GM21619 (cell line): Measurements from ENCODE around the gene RABL6.
"Not testable (repeated sequence)": the region's sequence is repeated elsewhere in the genome, so short reads cannot be mapped to it uniquely, and the experiment has no call there.

Source experiments
- ATAC-seq: cut with Tn5 transposase; IDR thresholded peaks from one replicate; pipeline ENCODE4 v1.9.1; 2021; ENCODE audit not compliant: unreplicated experiment

Gene RABL6

DNA sequence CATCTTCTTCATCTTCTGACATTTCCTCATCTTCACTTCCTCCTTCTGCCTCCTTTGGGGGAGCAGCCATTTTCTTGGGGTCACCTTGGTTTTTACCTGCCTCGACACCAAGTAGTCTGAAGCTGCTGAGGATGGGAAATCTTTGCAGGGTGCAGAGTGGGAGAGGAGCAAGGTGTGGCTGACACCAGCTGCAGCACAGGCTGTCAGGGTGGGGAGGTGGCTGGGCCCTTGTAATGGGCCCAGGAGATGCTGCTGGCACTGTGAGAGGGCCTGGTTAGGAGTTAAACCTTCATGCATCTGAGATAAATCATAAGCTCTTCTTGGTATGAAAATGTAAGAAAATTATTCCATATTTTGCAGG, 7.7 kb downstream of the RABL6 start:
- no peak for ATAC-seq

DNA sequence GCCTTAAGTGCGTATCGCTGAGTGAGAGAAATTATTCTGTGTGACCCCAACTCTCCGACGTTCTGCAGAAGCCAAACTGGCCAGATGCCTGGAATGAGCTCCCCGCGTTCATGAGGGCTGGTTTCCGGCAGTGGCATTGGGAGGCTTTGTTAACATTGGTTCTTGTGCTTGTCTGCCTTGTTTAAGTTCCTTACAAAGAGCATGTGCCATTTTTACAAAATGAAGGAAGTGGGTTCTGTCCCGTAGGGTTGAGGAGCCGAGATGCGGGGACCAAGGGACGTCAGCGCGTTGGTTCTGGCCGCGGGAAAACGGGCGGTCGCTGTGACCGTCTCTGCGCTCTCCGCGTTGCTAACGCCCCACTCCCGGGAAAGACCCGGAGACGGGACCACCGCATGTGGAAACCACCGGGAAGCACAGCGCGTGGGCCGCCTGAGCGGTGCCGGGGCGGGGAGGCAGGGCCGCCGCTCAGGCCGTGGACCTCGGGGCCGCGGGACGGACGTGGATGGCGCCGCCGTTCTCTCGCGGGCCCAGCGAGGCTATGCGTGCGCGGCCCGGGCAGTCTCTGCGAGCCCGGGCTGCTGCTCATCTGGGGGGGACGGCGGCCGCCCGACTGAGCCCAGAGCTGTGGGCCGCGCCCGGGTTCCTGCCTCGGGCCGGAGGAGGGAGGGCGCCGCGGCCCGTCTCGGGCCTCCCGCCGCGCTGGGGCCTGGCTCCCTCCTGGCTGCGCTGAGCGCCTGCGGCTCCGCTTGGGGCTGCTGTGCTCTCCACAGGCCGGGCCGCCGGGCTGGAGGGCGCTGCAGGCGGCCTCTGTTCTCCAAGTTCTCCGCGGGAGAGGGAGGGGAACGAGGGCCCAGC, 13.4 kb downstream of the RABL6 start:
- no peak for ATAC-seq

DNA sequence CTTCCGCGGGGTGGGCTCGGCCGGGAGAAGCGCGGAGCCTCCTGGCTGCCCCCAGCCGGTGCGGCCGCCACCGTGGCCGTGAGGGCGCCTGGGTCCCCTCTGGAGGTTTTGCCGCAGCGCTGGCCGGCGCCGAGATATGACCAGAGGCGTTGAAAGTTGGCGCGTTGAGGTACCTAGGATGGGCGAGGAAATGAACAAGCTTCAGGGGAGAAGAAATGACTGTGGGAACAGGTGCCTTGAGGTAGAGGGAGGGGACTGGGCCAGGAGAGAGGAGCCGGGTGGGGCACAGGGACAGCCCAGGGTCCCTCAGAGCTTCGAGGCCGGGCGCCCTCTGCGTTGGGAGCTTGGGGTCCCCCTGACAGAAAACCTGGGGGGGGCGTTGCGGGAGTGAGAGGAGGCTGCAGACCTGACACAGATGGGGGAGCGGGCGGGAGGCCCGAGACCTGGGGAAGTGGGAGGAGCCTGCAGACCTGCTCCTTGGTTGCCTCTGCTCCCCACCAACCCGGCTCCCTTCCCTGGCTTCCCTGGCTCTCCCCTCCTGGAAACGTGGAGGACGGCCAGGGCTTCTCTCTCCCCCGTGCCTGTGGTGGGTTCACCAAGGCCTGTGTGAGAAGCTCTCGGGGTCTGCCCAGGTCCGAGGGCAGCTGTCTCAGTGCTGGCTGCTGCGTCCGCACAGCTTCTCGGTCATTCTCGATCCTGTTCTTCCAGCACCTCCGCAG, 14.2 kb downstream of the RABL6 start:
- no peak for ATAC-seq

GRCh38 chr9:136823136-136824046, 15.6 kb downstream of the RABL6 start:
- ATAC-seq: no peak

DNA sequence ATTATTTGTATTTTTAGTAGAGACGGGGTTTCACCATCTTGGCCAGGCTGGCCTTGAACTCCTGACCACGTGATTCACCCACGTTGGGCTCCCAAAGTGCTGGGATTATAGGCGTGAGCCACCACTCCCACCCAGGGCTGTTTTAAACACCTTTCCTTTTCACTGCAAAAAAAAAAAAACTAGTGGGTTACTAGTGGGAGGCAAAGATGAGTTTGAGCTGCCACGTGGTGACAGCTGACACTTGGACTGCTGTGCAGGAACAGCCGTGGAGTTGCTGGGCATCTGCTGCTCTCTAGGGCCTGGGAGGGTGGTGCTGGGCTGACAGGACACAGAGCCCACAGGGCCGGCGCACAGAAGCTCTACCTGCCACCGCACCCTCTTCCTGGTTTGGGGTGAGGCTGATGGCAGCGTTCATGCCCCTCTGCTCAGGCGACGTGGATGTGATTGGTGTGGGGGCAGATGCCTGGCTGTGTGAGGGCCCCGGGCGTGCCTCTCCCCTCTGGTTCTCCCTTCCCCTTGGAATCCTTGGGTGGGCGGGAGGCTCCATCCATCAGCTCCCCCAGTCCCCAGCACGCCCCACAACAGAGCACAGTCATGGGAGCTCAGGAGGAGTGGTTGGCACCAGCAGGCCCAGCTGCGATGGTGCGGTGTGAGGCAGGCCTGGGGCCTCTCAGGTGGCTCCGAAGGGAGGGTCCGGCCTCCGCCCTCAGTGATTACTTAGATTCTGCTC, 16.9 kb downstream of the RABL6 start:
- no peak for ATAC-seq

DNA sequence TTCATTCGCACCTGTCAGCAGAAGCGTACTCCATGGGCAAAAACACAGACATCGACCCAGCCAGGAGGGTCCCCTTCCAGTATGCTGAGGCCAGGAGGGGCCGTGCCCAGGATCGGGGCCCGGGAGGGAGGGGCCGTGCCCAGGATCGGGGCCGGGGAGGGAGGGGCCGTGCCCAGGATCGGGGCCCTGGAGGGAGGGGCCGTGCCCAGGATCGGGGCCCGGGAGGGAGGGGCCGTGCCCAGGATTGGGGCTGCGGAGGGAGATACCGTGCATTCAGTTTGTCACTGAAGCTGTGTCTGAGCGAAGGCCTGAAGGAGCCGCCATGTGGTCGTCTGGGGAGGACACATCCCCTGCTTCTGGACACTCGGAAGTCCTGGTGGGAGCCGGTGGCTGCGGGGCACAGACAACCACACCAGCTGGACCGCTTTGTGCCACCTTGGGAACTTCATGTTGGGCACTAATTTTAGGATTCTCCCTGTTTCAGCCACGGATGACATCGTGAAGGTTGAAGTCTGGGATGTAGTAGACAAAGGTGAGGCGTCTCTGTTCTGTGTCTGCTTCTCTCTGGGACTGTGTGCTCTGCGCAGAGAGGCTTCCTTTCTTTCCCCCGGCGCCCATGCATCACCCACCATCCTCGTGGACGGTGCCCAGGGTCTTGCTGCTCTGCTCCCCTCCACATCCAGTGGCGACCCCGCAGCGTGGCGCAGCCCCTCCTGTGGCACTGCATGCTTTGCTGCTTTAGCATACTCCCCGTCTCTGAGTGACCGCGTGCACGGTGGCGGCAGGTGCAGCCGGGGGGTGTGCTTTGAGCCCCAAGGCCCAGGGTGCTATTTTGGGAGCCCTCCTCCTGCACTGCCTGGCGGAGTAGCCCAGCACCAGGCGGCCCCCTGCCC, 17.8 kb downstream of the RABL6 start:
- ATAC-seq: no peak

- no peak for ATAC-seq
Measured at GRCh38 chr9:136826188-136826541, 18.4 kb downstream of the RABL6 start.

DNA sequence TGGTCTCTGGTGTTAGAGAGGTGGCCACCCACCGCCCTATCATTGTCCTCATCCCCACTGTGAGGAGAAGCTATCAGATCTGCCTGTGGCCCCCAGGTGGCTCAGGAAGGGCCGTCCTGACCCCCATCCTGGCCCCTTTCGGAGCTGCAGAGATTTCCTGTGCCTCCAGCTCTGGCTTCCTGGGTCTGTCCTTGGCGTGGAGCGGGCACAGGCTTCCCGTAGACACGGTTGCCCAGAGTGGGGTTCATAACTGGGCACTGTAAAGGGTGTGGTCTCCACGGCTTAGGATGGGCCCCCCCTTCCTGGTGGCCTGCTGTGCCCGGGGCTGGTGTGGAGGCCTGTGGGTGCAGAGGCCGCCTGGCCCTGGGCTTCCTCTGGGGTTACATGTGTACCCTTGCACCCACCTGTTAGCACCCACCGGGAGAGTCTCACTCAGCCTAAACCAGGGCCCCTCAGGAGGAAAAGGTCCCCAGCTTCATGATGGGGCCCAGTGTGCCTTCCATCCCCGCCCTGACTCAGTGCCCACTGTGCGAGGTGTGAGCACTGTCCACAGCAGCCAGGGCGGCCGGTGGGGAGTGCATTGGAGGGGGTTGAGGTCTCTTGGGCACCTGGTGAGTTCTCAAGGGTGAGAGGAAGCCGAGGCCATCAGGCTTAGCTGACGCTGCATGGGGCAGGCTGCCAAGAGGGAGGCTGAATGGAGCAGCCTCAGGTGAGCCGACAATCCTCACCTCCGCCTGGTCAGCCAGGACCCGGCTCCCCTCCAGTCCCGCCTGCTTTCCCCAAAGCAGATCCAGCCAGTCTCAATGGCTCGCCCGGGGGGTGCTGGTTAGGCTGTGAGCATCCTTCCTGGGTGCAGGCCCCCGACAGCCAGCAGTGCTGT, 19.2 kb downstream of the RABL6 start:
- ATAC-seq: no peak

DNA sequence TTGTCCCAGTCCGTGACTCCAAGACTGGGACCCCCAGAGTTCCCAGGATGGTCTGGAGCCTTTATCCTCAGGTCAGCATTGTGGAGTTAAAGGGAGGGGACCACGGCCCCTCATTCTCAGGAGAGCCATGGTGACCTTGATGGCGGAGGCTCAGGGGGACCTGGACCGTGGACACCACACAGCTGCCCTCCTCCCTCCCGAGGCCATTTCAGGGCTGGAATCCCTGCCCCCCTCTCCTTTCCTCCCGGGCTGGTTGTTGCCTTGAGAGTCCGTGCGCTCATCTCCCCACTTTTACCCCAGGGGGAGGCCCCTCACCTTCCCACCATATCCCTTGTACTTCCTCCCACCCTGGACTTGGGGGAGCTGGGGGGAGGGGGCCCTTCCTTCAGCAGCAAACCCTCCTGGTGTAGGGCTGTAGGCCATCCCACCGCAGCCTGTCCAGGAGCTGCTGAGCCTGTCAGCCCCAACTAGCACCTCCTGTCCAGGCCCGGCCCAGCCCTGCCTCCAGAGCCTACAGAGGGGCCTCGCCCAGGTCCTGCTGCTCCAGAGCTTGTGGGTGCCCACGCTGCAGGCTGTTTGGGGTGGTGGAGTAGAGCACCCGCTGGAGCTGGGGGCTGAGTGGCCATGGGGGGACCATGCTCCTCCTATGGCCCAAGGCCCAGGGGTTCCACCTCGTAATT, 20.2 kb downstream of the RABL6 start:
- ATAC-seq: no peak

DNA sequence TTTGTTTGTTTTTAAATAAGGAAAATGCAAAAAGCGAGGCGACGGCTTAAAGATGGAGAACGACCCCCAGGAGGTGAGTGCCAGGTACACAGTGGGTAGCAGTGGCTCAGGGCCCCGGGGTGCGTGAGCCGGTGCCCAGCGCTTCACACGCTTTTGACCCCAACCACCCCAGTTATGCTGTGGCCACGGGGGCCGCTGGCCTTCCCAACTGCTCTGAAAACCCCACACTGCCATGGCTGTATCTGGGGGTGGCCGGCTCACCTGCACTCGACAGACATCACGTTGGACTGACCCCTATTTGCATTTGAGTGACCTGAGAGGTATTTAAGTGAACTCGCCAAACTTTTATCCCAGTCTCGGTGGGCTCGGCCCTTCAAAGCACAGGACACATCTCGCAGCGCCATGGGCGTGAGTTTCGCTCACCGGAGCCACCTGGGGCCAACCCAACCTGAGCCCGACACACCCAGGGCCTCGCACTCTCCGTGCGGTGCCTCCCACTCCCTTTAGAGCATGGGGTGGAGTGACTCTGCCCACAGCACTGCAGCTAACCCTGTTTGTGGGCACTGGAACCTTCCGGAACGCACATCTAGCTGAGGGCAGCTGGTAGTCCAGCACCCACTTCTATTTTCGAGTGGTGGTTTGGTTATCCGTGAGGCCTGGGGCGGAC, 20.9 kb downstream of the RABL6 start:
- ATAC-seq: no peak

GRCh38 chr9:136829412-136829811, 21.7 kb downstream of the RABL6 start:
- no peak for ATAC-seq

- no peak for ATAC-seq
Measured at GRCh38 chr9:136829981-136830885, 22.5 kb downstream of the RABL6 start.

- ATAC-seq: no peak
Measured at GRCh38 chr9:136831002-136831719, 23.4 kb downstream of the RABL6 start.

DNA sequence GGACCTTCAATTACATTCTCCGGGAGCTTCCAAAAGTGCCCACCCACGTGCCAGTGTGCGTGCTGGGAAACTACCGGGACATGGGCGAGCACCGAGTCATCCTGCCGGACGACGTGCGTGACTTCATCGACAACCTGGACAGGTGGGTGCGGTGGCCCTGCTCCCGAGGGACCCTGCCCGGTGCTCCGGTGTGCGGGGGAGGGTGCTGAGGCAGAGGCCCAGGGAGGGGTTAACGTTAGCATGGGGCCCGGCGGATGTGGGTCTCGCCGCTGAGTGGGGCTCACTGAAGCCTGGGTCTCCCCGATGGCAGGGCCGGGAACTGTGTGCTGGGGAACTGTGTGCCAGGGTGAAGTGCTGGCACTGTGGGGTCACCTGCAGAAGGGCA, 24.0 kb downstream of the RABL6 start:
- no peak for ATAC-seq

DNA sequence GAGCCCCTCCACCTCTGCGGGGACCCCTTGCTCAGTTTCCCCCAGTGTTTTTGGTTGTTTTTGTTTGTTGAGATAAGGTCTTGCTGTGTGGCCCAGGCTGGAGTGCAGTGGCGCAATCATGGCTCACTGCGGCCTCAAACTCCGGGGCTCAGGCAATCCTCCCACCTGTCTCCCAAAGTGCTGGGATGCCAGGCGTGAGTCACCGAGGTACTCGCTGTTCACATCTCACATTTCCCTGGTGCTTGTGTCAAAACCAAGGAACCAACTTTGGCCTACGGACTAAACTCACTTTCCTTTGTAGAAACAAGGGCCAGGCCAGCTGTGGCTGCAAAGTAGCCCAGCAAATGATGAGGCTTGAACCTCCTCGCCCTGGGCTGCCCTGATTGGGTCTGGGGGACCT, 24.8 kb downstream of the RABL6 start:
- ATAC-seq: no peak

DNA sequence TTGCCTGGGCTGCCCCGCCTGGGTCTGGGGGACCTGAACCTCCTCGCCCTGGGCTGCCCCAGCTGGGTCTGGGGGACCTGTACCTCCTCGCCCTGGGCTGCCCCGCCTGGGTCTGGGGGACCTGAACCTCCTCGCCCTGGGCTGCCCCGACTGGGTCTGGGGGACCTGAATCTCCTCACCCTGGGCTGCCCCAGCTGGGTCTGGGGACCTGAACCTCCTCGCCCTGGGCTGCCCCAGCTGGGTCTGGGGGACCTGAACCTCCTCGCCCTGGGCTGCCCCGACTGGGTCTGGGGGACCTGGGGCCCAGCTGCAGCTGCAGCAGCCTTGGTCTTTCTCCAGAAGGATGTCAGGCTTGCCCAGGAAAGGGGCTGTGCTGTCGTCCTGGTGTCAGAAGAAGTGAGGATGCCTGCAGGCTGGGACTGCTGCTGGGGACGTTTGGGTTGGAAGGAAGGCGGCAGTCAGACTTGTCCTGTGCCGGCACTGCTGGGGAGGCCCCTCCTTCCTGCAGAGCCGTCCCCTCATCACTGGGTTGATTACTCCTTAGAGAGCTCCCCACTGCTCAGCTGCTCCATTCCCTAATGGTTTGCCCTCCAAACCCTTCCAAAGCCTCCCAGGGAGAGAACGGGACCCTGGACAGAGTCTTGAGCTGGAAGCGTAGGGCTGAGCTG, 25.8 kb downstream of the RABL6 start:
- not testable (repeated sequence) for ATAC-seq
